Cardiac fibroblast (primary cell): ENCODE results near the gene EHD4.

Experiments
- DNase-seq, 2 donors: peaks; one replicate each; pipeline versions ENCODE4 v3.0.0 to v3.0.0-alpha.2; 2010; ENCODE audit warnings: low read depth in 2 of 2
- H3K4me3 ChIP-seq, 2 donors: replicated peaks in 1 of 2; 1 replicate in 1 of 2; 2 replicates in 1 of 2; pipeline ENCODE4 v1.5.1; 2011; ENCODE audit warnings: low read depth in 2 of 2, low read length in 2 of 2, mild to moderate bottlenecking in 2 of 2, moderate library complexity in 1 of 2
- TF ChIP-seq, protein P1 (sequence below): IDR thresholded peaks from one replicate; pipeline ENCODE4 v1.5.1; 2011; ENCODE audit warnings: low read depth, mild to moderate bottlenecking, low read length, inconsistent platforms

Gene EHD4

DNA sequence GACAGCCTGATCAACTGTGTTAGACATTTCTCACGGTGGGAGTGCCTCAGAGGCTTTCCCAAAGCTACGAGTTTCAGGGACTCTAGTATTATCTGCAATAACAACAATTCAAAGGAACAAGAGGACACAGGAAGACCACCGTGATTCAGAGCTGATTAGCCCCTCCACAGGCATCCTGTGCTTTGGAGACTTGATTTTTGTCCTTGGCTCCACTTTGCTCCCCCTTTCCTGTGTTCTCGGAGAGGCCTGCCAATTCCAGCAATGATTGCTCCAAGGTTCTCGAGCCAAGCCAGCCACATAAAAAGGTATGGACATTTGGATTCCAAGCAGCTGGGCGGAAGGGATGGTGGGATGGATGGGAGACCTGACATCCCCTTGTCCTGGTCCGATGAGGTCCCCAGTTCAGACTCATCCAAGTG is 14.3 kb downstream of the EHD4 start:
- no peak overlapping the region for H3K4me3 ChIP-seq
- DNase-seq = no peak
- TF ChIP-seq, protein P1, sequence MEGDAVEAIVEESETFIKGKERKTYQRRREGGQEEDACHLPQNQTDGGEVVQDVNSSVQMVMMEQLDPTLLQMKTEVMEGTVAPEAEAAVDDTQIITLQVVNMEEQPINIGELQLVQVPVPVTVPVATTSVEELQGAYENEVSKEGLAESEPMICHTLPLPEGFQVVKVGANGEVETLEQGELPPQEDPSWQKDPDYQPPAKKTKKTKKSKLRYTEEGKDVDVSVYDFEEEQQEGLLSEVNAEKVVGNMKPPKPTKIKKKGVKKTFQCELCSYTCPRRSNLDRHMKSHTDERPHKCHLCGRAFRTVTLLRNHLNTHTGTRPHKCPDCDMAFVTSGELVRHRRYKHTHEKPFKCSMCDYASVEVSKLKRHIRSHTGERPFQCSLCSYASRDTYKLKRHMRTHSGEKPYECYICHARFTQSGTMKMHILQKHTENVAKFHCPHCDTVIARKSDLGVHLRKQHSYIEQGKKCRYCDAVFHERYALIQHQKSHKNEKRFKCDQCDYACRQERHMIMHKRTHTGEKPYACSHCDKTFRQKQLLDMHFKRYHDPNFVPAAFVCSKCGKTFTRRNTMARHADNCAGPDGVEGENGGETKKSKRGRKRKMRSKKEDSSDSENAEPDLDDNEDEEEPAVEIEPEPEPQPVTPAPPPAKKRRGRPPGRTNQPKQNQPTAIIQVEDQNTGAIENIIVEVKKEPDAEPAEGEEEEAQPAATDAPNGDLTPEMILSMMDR = no peak

GRCh38 chr15:41957021-41957897 is 15.1 kb downstream of the EHD4 start:
- no peak for DNase-seq
- TF ChIP-seq, protein P1 = no peak
- H3K4me3 ChIP-seq = no peak overlapping the region

DNA sequence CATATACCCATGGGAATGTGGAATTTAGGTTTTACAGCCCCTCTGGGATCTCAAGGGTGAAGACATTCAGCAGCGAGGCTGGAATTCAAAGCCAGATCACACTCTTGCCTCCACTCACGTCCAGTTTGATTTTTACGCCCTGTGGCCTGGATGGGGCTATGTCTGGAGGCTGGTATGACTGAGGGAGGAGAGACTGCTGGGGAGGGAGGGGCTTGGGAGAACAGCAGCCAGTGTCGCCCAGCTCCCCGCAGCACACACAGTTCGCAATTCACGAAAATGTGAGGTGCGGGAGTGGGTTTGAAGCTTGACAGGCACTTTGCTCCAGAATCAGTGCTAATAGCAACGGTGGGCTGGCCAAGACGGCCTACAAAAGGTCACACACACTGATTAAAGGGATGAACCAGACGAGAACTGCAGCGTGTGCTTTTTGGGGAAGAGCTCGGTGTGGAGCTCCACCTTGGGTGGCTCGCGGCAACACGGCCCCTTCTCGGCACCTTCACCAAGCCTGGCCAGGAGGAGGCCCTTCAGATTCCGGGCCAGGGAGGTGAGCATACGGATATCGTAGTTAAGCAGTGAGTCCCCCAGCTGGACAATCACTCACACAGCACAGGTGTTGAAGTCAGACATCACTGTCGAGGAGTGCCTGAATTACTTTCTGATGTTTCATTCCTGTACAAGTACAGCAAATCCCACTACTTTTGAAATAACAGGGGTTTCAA is 16.4 kb downstream of the EHD4 start:
- no peak overlapping the region for H3K4me3 ChIP-seq
- TF ChIP-seq, protein P1 = no peak
- DNase-seq = no peak

DNA sequence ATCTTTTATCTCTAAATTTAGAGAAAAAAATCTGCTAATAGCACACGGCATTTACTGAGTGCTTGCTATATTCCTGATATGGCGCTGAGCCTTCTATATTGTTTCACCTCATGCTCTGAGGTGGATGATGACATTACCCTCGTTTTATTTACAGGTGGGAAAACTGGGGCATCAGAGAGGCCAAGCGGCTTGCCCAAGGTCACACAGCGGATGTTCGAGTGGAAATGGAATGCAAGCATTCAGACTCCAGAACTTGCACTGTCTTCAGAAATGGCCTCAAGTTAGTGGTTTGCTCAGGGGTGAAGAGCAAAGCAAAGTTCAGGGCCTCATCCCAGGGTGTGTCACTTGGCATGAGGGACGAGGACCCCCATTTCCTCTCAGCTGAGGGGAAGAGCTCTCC is 17.3 kb downstream of the EHD4 start:
- TF ChIP-seq, protein P1 = no peak
- no peak overlapping the region for H3K4me3 ChIP-seq

DNA sequence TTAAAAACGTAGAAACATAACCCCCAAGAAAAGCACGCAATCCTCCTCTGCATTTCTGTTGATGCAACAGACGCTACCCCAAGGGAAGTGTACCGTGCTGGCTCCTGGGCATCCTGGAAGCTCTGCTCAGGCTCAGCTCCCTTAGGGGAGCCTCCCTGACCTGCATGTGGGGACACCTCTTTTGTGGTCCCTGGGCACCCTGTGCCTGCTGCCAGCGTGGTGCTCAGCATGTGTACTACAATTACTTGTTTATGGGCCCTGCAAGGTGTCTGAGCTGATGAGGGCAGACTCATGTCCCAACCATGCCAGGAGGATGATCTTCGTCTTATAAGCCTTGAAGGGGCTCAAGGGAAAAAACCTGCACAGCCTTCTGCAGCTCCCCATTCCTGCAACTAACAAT is 18.3 kb downstream of the EHD4 start:
- no peak for DNase-seq
- no peak overlapping the region for H3K4me3 ChIP-seq
- TF ChIP-seq, protein P1 = no peak

More for the DNA sequence above, 17.3 kb downstream of the EHD4 start:
- DNase-seq = no peak

- TF ChIP-seq, protein P1 = no peak
- H3K4me3 ChIP-seq = no peak overlapping the region
- no peak for DNase-seq
Observed at GRCh38 chr15:41952013-41952563, 20.3 kb downstream of the EHD4 start.
